GM12874 (cell line): ENCODE data around the gene SPPL2B.

Source experiments
- TF ChIP-seq, protein P1 (sequence below): IDR thresholded peaks from 2 replicates; pipeline ENCODE4 v1.5.1; 2011; ENCODE audit warnings: low read depth, mild to moderate bottlenecking, control low read depth, low read length, moderate library complexity; ENCODE audit not compliant: insufficient read depth

Gene SPPL2B

DNA sequence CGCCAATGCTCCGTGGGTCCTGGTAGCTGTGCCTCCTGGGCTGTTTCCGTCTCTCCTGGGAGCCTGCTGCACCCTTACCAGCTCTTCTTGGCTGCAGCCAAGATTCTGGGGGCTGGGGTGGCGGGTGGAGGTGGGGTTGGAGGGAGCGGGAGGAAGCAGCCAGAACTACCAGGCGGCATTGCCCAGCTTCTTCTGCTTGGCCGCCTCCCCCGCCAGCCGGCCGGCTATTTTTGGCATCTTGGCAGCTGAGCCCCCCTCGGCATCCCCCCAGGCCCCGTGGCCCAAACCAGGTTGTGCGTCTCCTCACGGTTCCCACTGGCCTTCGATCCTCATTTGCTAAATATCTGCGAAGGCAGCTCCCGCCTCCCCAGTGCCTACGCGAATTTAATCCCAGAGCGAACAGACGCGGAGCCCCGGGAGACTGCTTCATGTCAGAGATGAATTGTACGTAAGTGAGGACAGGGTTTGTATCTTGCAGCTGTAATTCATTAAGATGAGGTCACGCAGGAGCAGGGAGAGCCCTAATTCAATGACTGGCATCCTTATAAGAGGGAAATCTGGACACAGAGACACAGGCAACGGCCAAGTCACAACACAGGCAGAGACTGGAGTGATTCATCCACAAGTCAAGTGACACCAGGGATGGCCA lies 33.7 kb upstream of the SPPL2B start:
- TF ChIP-seq, protein P1, sequence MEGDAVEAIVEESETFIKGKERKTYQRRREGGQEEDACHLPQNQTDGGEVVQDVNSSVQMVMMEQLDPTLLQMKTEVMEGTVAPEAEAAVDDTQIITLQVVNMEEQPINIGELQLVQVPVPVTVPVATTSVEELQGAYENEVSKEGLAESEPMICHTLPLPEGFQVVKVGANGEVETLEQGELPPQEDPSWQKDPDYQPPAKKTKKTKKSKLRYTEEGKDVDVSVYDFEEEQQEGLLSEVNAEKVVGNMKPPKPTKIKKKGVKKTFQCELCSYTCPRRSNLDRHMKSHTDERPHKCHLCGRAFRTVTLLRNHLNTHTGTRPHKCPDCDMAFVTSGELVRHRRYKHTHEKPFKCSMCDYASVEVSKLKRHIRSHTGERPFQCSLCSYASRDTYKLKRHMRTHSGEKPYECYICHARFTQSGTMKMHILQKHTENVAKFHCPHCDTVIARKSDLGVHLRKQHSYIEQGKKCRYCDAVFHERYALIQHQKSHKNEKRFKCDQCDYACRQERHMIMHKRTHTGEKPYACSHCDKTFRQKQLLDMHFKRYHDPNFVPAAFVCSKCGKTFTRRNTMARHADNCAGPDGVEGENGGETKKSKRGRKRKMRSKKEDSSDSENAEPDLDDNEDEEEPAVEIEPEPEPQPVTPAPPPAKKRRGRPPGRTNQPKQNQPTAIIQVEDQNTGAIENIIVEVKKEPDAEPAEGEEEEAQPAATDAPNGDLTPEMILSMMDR = no peak

DNA sequence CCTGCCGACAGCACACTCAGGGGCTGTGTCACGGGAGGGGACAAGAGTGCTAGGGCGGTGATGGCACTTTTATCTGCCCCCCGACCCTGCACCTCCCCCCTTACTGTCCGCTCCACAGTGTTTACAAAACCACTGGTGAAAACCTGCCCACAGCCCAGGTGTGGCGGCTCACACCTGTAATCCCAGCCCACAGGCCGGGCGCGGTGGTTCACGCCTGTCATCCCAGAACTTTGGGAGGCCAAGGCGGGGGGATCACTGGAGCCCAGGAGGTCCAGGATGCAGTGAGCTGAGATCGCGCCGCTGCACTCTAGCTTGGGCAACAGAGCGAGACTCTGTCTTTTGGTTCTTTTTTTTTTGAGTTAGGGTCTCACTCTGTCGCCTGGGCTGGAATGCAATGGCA lies 32.3 kb upstream of the SPPL2B start:
- TF ChIP-seq, protein P1 = no peak

DNA sequence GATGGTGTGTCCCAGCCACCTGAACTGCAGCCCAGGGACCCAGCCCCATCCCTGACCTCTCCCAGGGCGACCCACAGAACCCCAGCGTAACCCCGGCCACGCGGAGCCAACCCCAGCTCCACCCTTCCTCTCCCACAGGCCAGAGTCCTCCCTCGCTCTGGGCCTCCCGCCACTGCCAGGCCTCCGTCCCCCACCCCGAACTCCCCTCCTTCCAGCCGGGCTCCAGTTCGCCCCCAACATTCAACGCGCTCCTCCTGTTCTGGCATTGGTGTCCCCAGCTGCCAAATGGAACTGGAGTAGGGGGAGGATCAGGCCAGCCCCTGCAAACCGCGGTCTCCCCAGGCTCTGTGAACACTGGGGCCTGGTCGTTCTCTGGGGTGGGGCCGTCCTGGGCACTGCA lies 28.0 kb upstream of the SPPL2B start:
- TF ChIP-seq, protein P1 = no peak

DNA sequence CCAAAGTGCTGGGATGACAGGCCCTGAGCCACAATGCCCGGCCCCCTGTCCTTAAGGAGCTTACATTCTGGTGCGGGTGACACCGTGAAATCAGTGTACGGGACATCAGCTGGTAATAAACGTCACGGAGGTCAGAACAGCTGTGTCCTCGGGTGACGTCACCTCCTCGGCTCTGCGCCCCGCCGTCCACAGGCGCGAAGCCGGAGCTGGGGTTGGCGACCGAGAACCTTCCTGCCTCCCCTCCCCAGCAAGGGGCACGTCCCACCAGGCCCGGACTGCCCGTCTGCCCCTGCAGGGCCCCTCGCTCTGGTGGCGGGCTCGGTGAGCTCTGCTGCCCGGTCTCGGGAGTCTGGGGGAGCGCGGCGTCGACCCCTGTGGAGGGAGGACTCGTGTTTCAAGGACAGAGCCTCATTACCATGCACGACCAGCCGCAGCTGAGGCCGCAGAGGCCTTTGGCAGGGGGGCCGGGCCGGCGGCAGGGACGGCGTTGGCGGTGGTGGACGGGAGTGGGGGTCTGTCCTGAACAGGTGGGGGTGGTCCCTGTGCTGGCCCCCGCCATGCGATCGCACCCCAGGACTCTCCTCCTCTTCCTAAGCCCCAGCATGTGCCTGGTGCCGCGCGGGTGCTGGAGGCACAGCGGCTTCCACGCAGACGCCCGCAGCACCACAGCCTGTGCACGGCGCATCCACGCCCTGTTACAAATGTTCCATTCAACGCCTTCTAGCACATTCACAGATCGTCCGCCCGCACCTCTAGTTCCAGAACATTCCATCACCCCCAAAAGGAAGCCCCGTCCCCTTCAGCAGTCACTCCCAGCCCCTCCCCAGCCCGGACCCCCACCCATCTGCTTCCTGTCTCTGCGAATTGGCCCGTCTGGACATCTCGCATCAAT lies 25.9 kb upstream of the SPPL2B start:
- TF ChIP-seq, protein P1 = no peak

DNA sequence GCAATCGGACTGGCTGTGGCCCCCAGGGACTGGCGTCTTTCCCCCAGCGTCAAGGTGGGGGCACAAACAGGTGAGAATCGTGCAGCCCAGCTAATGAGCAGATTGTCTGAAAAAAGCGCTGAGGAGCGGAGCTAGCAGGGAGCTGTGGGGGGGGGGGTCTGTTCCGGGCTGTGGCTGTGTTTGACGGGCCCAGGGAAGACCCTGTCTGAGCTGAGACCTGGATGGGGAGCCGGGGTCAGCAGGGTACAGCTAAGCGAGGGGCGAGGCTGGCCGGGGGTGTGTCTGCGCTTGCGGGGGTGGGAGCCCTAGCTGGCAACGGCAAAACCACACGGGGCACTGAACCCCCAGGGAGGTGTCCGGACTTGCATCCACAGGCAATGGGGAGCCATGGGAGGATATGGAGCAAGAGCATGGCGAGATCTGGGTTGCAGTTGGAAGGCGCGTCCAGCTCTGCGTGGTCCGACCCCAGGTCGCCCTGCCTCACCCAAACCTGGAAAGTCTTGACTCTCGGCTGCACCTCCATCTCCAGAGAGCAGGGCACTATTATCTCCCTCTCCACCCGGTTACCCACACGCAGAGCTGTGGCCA lies 25.2 kb upstream of the SPPL2B start:
- TF ChIP-seq, protein P1 = no peak

DNA sequence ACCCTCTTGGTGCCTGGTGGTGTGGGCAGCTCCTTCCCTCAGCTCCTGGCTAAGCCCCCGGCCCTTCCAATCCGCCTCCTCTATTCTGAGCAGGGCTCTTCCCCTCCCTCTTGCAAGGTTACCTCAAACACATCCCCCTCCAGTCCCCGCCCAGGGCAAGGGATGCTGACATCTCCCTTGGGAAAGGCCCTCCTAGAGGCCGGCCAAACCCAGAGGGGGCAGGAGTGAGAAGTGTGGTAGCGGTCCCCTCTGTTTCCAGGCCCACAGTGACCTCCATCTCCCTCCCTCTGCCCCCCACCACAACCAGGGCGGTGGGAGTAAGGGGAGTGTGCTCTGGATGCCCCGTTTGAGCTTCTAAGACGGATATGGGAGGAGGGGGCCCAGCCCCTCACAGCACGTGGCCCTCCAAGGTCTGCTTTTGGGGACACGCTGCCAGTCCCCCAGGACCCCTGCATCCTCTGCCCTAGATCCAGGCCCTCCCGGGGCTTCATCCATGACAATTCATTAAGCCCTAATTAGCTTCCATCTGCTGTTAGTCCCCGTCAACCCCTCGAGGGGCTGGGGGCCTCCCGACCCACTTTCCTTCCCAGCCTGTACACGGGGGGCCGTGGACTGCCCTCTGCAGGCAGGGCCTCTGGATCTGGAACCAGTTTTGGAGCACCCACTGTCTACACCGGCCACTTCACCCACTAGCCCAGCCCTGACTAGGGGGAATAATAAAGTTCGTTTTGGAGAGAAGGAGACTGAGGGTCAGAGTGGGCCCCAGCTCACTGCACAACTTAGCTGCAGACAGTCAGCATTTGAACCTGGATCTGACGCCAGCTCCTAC lies 22.8 kb upstream of the SPPL2B start:
- TF ChIP-seq, protein P1 = no peak
